ENCODE results near the gene ZFAND2A.

GRCh38 chr7:1156782-1157535 is 3.0 kb downstream of the ZFAND2A start:
- TF ChIP-seq CTCF (conservative IDR thresholded peaks at IDR 0.05 in 1 of 2, IDR thresholded peaks at IDR 0.05 in 1 of 2; ENCODE audit: extremely low read depth in 1 of 2, insufficient read depth in 1 of 2, low read depth in 1 of 2, low read length in 2 of 2), result no peak
- no peak for TF ChIP-seq EZH2 (IDR thresholded peaks at IDR 0.05; ENCODE audit: borderline replicate concordance, low read length)

All from mammary epithelial cell (primary cell).